HepG2 (cell line): ENCODE measurements around the gene SMIM41. TPM values are rescaled to one million over a fixed set of nuclear protein-coding genes. Genes with fewer than 3 reads are reported as not detected.

Experiments
- ATAC-seq: fragments of 200-7000 bp; cut with Tn5 transposase; 3 replicates; pipeline ENCODE4 v1.9.1; 2020; ENCODE audit warnings: mild to moderate bottlenecking, moderate library complexity
- BruUV-seq: library from RNA; stranded (reverse); fragments of 400-500 nt; replicated peaks from 2 replicates; lab custom pipeline; 2021; lab: Mats Ljungman, UMichigan
- CTCF ChIA-PET: fragments of 300-600 bp; formaldehyde crosslinking; extraction: SDS; loops from one replicate; lab custom pipeline; 2021; ENCODE audit warnings: low total read pairs, inconsistent platforms, low intra/inter-chr PET ratio; lab: Yijun Ruan, JAX
- POLR2A ChIA-PET: fragments of 350-600 bp; sonication (Branson Sonifier 250); formaldehyde crosslinking; loops from one replicate; lab custom pipeline; 2020; ENCODE audit warnings: antibody characterized with exemption, inconsistent platforms; lab: Yijun Ruan, JAX
- DNase-seq: peaks from one replicate; pipeline ENCODE4 v3.0.0-alpha.2; 2015; ENCODE audit warnings: low spot score
- FAIRE-seq: peaks from 3 replicates; lab custom pipeline; 2011; peaks lifted over from hg19 to GRCh38; lab: Jason Lieb, UNC
- H2AFZ ChIP-seq: one replicate; pipeline ENCODE4 v1.6.1; 2011; ENCODE audit warnings: low read length, inconsistent platforms
- H3K27ac ChIP-seq: fragments of 300-600 bp; 3 replicates; pipeline ENCODE4 v1.8.0; 2011; ENCODE audit warnings: mixed run types, mild to moderate bottlenecking, mixed read lengths, low read length, inconsistent platforms; ENCODE audit not compliant: insufficient read depth; ENCODE audit errors: extremely low read length
- H3K27me3 ChIP-seq, 2 experiments: fragments of 200-600 bp in 1 of 2; 2 replicates in 1 of 2; 3 replicates in 1 of 2; pipeline versions ENCODE4 v1.6.0 to v1.8.0; 2011; ENCODE audit warnings: low read length in 2 of 2, mild to moderate bottlenecking in 2 of 2, moderate library complexity in 2 of 2, inconsistent platforms in 1 of 2; ENCODE audit not compliant: insufficient read depth in 2 of 2, control insufficient read depth in 1 of 2
- H3K36me3 ChIP-seq, 2 experiments: fragments of 200-600 bp in 1 of 2; replicated peaks in 1 of 2; 2 replicates in 1 of 2; 3 replicates in 1 of 2; pipeline versions ENCODE4 v1.5.1 to v1.8.0; 2011; ENCODE audit warnings: low read length in 2 of 2, inconsistent platforms in 1 of 2; ENCODE audit not compliant: insufficient read depth in 2 of 2, control insufficient read depth in 1 of 2
- H3K4me1 ChIP-seq: 2 replicates; pipeline ENCODE4 v1.5.1; 2012; ENCODE audit warnings: low read length, inconsistent platforms; ENCODE audit not compliant: insufficient read depth
- H3K4me2 ChIP-seq: 2 replicates; pipeline ENCODE4 v1.6.0; 2011; ENCODE audit warnings: low read depth, low read length, inconsistent platforms
- H3K4me3 ChIP-seq, 3 experiments: fragments of 200-600 bp in 1 of 3; sonication (generic), shearing (Covaris generic) in 1 of 3; replicated peaks in 1 of 3; 2 replicates each; pipeline ENCODE4 v1.5.1; 2011 to 2016; ENCODE audit warnings: low read length in 3 of 3, inconsistent platforms in 2 of 3, low read depth in 2 of 3, mild to moderate bottlenecking in 2 of 3, control low read depth in 1 of 3, mixed read lengths in 1 of 3; ENCODE audit not compliant: insufficient read depth in 1 of 3
- H3K79me2 ChIP-seq: one replicate; pipeline ENCODE4 v1.6.1; 2011; ENCODE audit warnings: low read length, inconsistent platforms; ENCODE audit not compliant: insufficient read depth
- H3K9ac ChIP-seq: 2 replicates; pipeline ENCODE4 v1.6.0; 2011; ENCODE audit warnings: mild to moderate bottlenecking, low read depth, low read length, inconsistent platforms; ENCODE audit not compliant: insufficient read depth
- H3K9me3 ChIP-seq: 2 replicates; pipeline ENCODE4 v1.5.1; 2012; ENCODE audit warnings: mild to moderate bottlenecking, low read length
- H4K20me1 ChIP-seq: 2 replicates; pipeline ENCODE4 v1.6.0; 2011; ENCODE audit warnings: inconsistent platforms, mild to moderate bottlenecking, low read length, moderate library complexity; ENCODE audit not compliant: insufficient read depth
- ELF3 ChIP-seq: IDR thresholded peaks from 2 replicates; pipeline ENCODE4 v1.6.1; 2016; ENCODE audit warnings: missing genetic modification reagents, missing compliant biosample characterization
- HOXA5 ChIP-seq: sonication (generic); formaldehyde crosslinking; IDR thresholded peaks from 2 replicates; pipeline ENCODE4 v1.4.0; 2020; ENCODE audit warnings: missing genetic modification reagents
- ISX ChIP-seq: sonication (generic); formaldehyde crosslinking; conservative IDR thresholded peaks from 2 replicates; pipeline ENCODE4 v1.5.0; 2020; ENCODE audit warnings: missing genetic modification reagents
- JUN ChIP-seq: sonication (generic); formaldehyde crosslinking; IDR thresholded peaks from 2 replicates; pipeline ENCODE4 v1.4.0; 2020; ENCODE audit warnings: mild to moderate bottlenecking, missing genetic modification reagents
- KDM5B ChIP-seq: sonication (generic); formaldehyde crosslinking; IDR thresholded peaks from 2 replicates; pipeline ENCODE4 v1.4.0; 2020; ENCODE audit warnings: missing genetic modification reagents, mild to moderate bottlenecking, borderline replicate concordance
- MED13 ChIP-seq: sonication (generic); formaldehyde crosslinking; IDR thresholded peaks from 2 replicates; pipeline ENCODE4 v1.5.0; 2020; ENCODE audit warnings: missing genetic modification reagents
- ZC3H4 ChIP-seq: sonication (generic); formaldehyde crosslinking; IDR thresholded peaks from 2 replicates; pipeline ENCODE4 v1.4.0; 2020; ENCODE audit warnings: missing genetic modification reagents, borderline replicate concordance
- ZFP36L2 ChIP-seq: sonication (generic); formaldehyde crosslinking; IDR thresholded peaks from 2 replicates; pipeline ENCODE4 v1.4.0; 2020; ENCODE audit warnings: missing genetic modification reagents
- ZNF280D ChIP-seq: sonication (generic); formaldehyde crosslinking; IDR thresholded peaks from 2 replicates; pipeline ENCODE4 v1.5.1; 2020; ENCODE audit warnings: mild to moderate bottlenecking, missing genetic modification reagents
- ZNF282 ChIP-seq: fragments of 450-650 bp; IDR thresholded peaks from 2 replicates; pipeline ENCODE4 v1.6.1; 2018; ENCODE audit not compliant: partially characterized antibody
- ZNF766 ChIP-seq: sonication (generic); formaldehyde crosslinking; IDR thresholded peaks from 2 replicates; pipeline ENCODE4 v1.5.0; 2020; ENCODE audit warnings: missing genetic modification reagents, borderline replicate concordance
- ZNF788 ChIP-seq: sonication (generic); formaldehyde crosslinking; IDR thresholded peaks from 2 replicates; pipeline ENCODE4 v1.5.0; 2020; ENCODE audit warnings: mild to moderate bottlenecking, missing genetic modification reagents, borderline replicate concordance
- WGBS: methylation state at CpG from one replicate; pipeline ENCODE4 v1.1.6; 2017; ENCODE audit warnings: low lambda C conversion rate; 5-methylcytosine and 5-hydroxymethylcytosine counted together
- in situ Hi-C: cut with HindIII; loops from 2 replicates; pipeline ENCODE4 v1.10.0; 2017; ENCODE audit warnings: low pct_unique_long_range_greater_than_20kb; ENCODE audit not compliant: extremely low pct_ligation_motif_present
- intact Hi-C: fragments of 100-400 bp; cut with micrococcal nuclease; formaldehyde crosslinking; loops from one replicate; pipeline ENCODE4 v1.10.0; 2022; ENCODE audit not compliant: unreplicated experiment
- polyA plus RNA-seq, 8 experiments: library from polyadenylated mRNA; depleted of rRNA in 3 of 8; stranded (reverse) in 7 of 8; unstranded in 1 of 8; fragments of >200 nt; fragmentation: Illumina TruSeq in 4 of 8; extraction: Trizol in 4 of 8; gene quantifications; 2 replicates each; pipeline versions ENCODE4 v1.2.1 to v1.2.3, GENCODE V29; 2011 to 2016; ENCODE audit warnings: low read depth in 4 of 8, missing spikeins in 1 of 8, mixed read lengths in 1 of 8; ENCODE audit not compliant: insufficient read depth in 1 of 8
- total RNA-seq, 5 experiments: library from RNA; depleted of rRNA; stranded (reverse); fragments of >200 nt; fragmentation: Illumina TruSeq; extraction: Trizol; gene quantifications; 2 replicates each; pipeline ENCODE4 v1.2.3, GENCODE V29; 2016; ENCODE audit warnings: low read depth in 1 of 5
- TF ChIP-seq, protein P1 (sequence below): sonication (generic); formaldehyde crosslinking; IDR thresholded peaks from one replicate; pipeline ENCODE4 v1.5.1; 2020; ENCODE audit warnings: mild to moderate bottlenecking, missing genetic modification reagents; ENCODE audit errors: not compliant biosample characterization

SMIM41 gene
- total and polyA plus RNA-seq, 2 of the 13 experiments (the other 11 are each of a cell fraction or from before 2014, with no cell fraction given), result not detected

DNA sequence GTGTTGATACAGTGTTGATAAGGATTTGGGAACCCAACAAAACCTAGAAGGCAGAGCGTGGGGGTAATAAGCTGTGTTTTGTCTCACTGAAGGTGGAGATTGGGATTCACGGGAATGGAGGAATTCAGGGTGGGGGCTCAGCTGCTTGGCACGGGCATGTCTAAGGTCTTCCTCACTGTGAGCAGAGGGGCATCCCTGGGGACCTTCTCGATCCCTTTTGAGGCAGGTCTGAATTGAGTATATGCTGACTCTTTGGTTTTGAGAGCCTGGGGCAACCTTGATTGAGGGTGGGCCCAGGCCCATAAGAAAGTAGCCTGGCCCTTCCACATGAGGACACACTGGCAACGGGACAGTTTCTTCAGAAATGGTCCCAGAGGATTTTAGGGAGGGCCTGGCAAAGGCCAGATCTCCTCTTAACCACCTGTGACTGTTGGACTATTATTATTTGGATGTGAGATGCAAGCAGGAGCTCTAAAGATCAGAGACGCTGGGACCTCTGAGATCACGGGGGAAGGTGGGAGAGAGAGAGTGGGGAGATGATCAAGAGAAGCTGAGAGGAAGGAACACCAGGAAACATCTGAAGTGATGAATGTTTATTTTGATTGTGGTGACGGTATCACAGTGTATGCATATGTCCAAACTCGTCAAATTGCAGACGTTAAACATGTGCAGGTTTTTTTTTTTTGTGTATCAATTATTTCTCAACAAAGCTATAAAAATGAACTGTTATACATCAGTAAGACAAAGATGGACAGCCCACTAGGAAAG lies 48.4 kb downstream of the SMIM41 start:
- WGBS, result 32% methylated on average over 9 of the region's 10 CpGs
- no peak overlapping the region for H3K4me2 ChIP-seq
- ChIA-PET POLR2A (interaction anchor here (1.0 kb wide), 1 partner anchor 107 kb away, joined by 3 read pairs; no protein-coding TSS in a partner anchor), CTCF (no interaction called here)
- H3K4me1 ChIP-seq, result peaks cover 12% of the 10 kb centered on the region
- H3K27ac ChIP-seq, result no peak overlapping the region
- H3K9ac ChIP-seq, result no peak overlapping the region
- BruUV-seq, result no TSS peak
- H3K79me2 ChIP-seq, result no peaks in the 10 kb centered on the region
- peaks cover 4 to 36% of the 10 kb centered on the region in 2 experiments; a peak in 3 of 5 replicates for H3K27me3 ChIP-seq
- in situ Hi-C loops (loop anchor here (25.0 kb wide), 2 partner anchors 409 to 859 kb away; no protein-coding TSS in a partner anchor), intact Hi-C loops (no loop called here)
- H4K20me1 ChIP-seq, result no peaks in the 10 kb centered on the region
- H3K36me3 ChIP-seq, result no peaks in the 10 kb centered on the region
- H3K9me3 ChIP-seq, result no peaks in the 10 kb centered on the region
- H2AFZ ChIP-seq, result no peak overlapping the region
- ATAC-seq, result no peak
- FAIRE-seq, result no peak
- H3K4me3 ChIP-seq, result no peak overlapping the region
- DNase-seq, result no peak
- no peak for TF ChIP-seq JUN (CRISPR knock-in tag)
- no peak for TF ChIP-seq MED13
- no peak for TF ChIP-seq ZNF766
- TF ChIP-seq HOXA5 (CRISPR knock-in tag), result no peak
- no peak for TF ChIP-seq KDM5B (CRISPR knock-in tag)
- no peak for TF ChIP-seq ZNF282
- TF ChIP-seq ISX (CRISPR knock-in tag), result no peak
- TF ChIP-seq ZC3H4 (CRISPR knock-in tag), result no peak
- no peak for TF ChIP-seq ZNF280D (CRISPR knock-in tag)
- TF ChIP-seq, protein P1, sequence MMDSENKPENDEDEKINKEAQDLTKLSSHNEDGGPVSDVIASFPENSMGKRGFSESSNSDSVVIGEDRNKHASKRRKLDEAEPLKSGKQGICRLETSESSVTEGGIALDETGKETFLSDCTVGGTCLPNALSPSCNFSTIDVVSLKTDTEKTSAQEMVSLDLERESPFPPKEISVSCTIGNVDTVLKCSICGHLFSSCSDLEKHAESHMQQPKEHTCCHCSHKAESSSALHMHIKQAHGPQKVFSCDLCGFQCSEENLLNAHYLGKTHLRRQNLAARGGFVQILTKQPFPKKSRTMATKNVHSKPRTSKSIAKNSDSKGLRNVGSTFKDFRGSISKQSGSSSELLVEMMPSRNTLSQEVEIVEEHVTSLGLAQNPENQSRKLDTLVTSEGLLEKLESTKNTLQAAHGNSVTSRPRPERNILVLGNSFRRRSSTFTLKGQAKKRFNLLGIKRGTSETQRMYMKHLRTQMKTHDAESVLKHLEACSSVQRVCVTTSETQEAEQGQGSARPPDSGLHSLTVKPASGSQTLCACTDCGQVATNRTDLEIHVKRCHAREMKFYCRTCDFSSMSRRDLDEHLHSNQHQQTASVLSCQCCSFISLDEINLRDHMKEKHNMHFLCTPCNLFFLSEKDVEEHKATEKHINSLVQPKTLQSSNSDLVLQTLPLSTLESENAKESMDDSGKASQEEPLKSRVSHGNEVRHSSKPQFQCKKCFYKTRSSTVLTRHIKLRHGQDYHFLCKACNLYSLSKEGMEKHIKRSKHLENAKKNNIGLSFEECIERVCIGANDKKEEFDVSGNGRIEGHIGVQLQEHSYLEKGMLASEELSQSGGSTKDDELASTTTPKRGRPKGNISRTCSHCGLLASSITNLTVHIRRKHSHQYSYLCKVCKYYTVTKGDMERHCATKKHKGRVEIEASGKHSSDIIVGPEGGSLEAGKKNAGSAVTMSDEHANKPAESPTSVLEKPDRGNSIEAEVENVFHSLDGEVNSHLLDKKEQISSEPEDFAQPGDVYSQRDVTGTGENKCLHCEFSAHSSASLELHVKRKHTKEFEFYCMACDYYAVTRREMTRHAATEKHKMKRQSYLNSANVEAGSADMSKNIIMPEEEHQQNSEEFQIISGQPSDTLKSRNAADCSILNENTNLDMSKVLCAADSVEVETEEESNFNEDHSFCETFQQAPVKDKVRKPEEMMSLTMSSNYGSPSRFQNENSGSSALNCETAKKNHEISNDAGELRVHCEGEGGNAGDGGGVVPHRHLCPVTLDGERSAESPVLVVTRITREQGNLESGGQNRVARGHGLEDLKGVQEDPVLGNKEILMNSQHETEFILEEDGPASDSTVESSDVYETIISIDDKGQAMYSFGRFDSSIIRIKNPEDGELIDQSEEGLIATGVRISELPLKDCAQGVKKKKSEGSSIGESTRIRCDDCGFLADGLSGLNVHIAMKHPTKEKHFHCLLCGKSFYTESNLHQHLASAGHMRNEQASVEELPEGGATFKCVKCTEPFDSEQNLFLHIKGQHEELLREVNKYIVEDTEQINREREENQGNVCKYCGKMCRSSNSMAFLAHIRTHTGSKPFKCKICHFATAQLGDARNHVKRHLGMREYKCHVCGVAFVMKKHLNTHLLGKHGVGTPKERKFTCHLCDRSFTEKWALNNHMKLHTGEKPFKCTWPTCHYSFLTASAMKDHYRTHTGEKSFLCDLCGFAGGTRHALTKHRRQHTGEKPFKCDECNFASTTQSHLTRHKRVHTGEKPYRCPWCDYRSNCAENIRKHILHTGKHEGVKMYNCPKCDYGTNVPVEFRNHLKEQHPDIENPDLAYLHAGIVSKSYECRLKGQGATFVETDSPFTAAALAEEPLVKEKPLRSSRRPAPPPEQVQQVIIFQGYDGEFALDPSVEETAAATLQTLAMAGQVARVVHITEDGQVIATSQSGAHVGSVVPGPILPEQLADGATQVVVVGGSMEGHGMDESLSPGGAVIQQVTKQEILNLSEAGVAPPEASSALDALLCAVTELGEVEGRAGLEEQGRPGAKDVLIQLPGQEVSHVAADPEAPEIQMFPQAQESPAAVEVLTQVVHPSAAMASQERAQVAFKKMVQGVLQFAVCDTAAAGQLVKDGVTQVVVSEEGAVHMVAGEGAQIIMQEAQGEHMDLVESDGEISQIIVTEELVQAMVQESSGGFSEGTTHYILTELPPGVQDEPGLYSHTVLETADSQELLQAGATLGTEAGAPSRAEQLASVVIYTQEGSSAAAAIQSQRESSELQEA, result no peak
- no peak for TF ChIP-seq ZNF788
- TF ChIP-seq ELF3 (CRISPR knock-in tag), result no peak
- no peak for TF ChIP-seq ZFP36L2 (CRISPR knock-in tag)
